B cell (primary cell): Measurements from ENCODE around the gene PGAP6. TPM values are rescaled to one million over a fixed set of nuclear protein-coding genes. Genes with fewer than 3 reads are reported as not detected.
"Not testable (repeated sequence)": the region's sequence is repeated elsewhere in the genome, so short reads cannot be mapped to it uniquely, and the experiment has no call there.

Source experiments
- ATAC-seq: fragments of 200-7000 bp; cut with Tn5 transposase; one replicate; pipeline ENCODE4 v1.10.0; 2021; ENCODE audit warnings: low read depth, mild to moderate bottlenecking, moderate number of reproducible peaks, moderate library complexity
- CTCF ChIA-PET: fragments of 350-600 bp; sonication (Branson Sonifier 250); formaldehyde crosslinking; loops from one replicate; lab custom pipeline; 2021; ENCODE audit warnings: antibody characterized with exemption, inconsistent platforms; lab: Charles Lee
- POLR2A ChIA-PET: fragments of 350-600 bp; sonication (Branson Sonifier 250); formaldehyde crosslinking; loops from one replicate; lab custom pipeline; 2021; ENCODE audit warnings: antibody characterized with exemption; lab: Charles Lee
- DNase-seq: peaks from one replicate; pipeline ENCODE4 v3.0.0; 2013
- H2AFZ ChIP-seq: 2 replicates; pipeline ENCODE4 v1.6.1; 2012; ENCODE audit warnings: mild to moderate bottlenecking, low read depth, low read length; ENCODE audit not compliant: insufficient read depth, poor library complexity, severe bottlenecking
- H3K27ac ChIP-seq, 2 donors: 1 replicate in 1 of 2; 2 replicates in 1 of 2; pipeline ENCODE4 v1.5.1; 2012 to 2013; ENCODE audit warnings: low read length in 2 of 2, mild to moderate bottlenecking in 2 of 2, moderate library complexity in 1 of 2
- H3K27me3 ChIP-seq, 4 experiments: fragments of 200-600 bp in 1 of 4; sonication (generic) in 1 of 4; replicated peaks in 1 of 4; 1 replicate in 2 of 4; 2 replicates in 2 of 4; pipeline versions ENCODE4 v1.6.1 to v1.7.0; 2013 to 2016; ENCODE audit warnings: low read length in 3 of 4, mild to moderate bottlenecking in 2 of 4, mixed read lengths in 1 of 4, moderate library complexity in 1 of 4; ENCODE audit not compliant: insufficient read depth in 4 of 4, control insufficient read depth in 3 of 4; ENCODE audit errors: control extremely low read depth in 1 of 4
- H3K36me3 ChIP-seq, 2 experiments: replicated peaks in 1 of 2; 1 replicate in 1 of 2; 2 replicates in 1 of 2; pipeline versions ENCODE4 v1.6.1 to v1.7.1; 2013; ENCODE audit warnings: low read length in 1 of 2; ENCODE audit not compliant: insufficient read depth in 2 of 2, control insufficient read depth in 1 of 2; ENCODE audit errors: control extremely low read depth in 1 of 2, extremely low read depth in 1 of 2
- H3K4me1 ChIP-seq, 2 donors: fragments of 200-600 bp in 1 of 2; sonication (generic) in 1 of 2; 1 replicate in 1 of 2; 2 replicates in 1 of 2; pipeline versions ENCODE4 v1.5.1 to v1.6.1; 2013 to 2017; ENCODE audit warnings: low read length in 2 of 2; ENCODE audit not compliant: control insufficient read depth in 2 of 2, insufficient read depth in 2 of 2
- H3K4me2 ChIP-seq: replicated peaks from 2 replicates; pipeline ENCODE3; 2012; ENCODE audit warnings: mild to moderate bottlenecking, low read depth, low read length; ENCODE audit not compliant: poor library complexity, severe bottlenecking
- H3K4me3 ChIP-seq, 5 experiments: fragments of 200-600 bp in 1 of 5; sonication (generic) in 1 of 5; 1 replicate in 3 of 5; 2 replicates in 2 of 5; pipeline versions ENCODE4 v1.5.1 to v1.7.0; 2011 to 2016; ENCODE audit warnings: low read length in 4 of 5, mild to moderate bottlenecking in 4 of 5, low read depth in 2 of 5, control low read depth in 1 of 5, moderate library complexity in 1 of 5; ENCODE audit not compliant: insufficient read depth in 1 of 5; ENCODE audit errors: control extremely low read depth in 1 of 5, extremely low read depth in 1 of 5
- H3K79me2 ChIP-seq: fragments of 200-600 bp; sonication (generic); one replicate; pipeline ENCODE4 v1.6.0; 2016; ENCODE audit warnings: low read length; ENCODE audit not compliant: control insufficient read depth, insufficient read depth
- H3K9ac ChIP-seq: fragments of 200-600 bp; sonication (generic); 2 replicates; pipeline ENCODE4 v1.6.1; 2017; ENCODE audit warnings: mild to moderate bottlenecking, low read length, moderate library complexity
- H3K9me3 ChIP-seq, 3 donors: one replicate each; pipeline versions ENCODE4 v1.6.1 to v1.7.1; 2013; ENCODE audit warnings: low read length in 2 of 3; ENCODE audit not compliant: control insufficient read depth in 2 of 3, insufficient read depth in 1 of 3; ENCODE audit errors: control extremely low read depth in 1 of 3
- H4K20me1 ChIP-seq: 2 replicates; pipeline ENCODE4 v1.6.0; 2012; ENCODE audit warnings: mild to moderate bottlenecking, low read length; ENCODE audit not compliant: insufficient read depth, control insufficient read depth, poor library complexity, severe bottlenecking
- H3K27ac Mint-ChIP-seq: one replicate; pipeline ENCODE4 v1.8.0; 2021; ENCODE audit warnings: mixed read lengths
- H3K27me3 Mint-ChIP-seq: one replicate; pipeline ENCODE4 v1.8.0; 2021; ENCODE audit warnings: mixed read lengths
- H3K4me1 Mint-ChIP-seq: one replicate; pipeline ENCODE4 v1.8.0; 2021; ENCODE audit warnings: mixed read lengths
- H3K4me3 Mint-ChIP-seq: one replicate; pipeline ENCODE4 v1.8.0; 2021; ENCODE audit warnings: mixed read lengths
- H3K9me3 Mint-ChIP-seq: one replicate; pipeline ENCODE4 v1.8.0; 2022; ENCODE audit warnings: mixed read lengths; ENCODE audit not compliant: insufficient read depth
- WGBS: methylation state at CpG from one replicate; pipeline ENCODE4 v1.1.5; 2013; ENCODE audit warnings: missing lambda C conversion rate; ENCODE audit not compliant: insufficient coverage; 5-methylcytosine and 5-hydroxymethylcytosine counted together
- intact Hi-C: fragments of 100-400 bp; cut with micrococcal nuclease; formaldehyde crosslinking; loops from one replicate; pipeline ENCODE4 v1.10.0; 2022
- polyA plus RNA-seq: library from polyadenylated mRNA; depleted of rRNA; stranded (reverse); fragments of >200 nt; gene quantifications from 2 replicates; pipeline ENCODE4 v1.2.3, GENCODE V29; 2012
- total RNA-seq, 2 donors: library from RNA; stranded (reverse); fragments of 120-200 nt in 1 of 2; gene quantifications; 1 replicate in 1 of 2; 2 replicates in 1 of 2; pipeline versions ENCODE4 v1.2.3 to v1.2.4, GENCODE V29; 2013 to 2022

PGAP6 gene
- total and polyA plus RNA-seq, 2 donors (not counting 1 experiment from before 2014, with no cell fraction given) = 47.4 to 158 TPM

GRCh38 chr16:422179-422578 lies 40.4 kb upstream of the PGAP6 start:
- WGBS = 97% methylated on average over 7 of the region's 13 CpGs
- H3K27ac Mint-ChIP-seq, H3K79me2 ChIP-seq, H3K4me2 ChIP-seq, H3K27ac ChIP-seq, H3K4me3 Mint-ChIP-seq, H2AFZ ChIP-seq, DNase-seq, H3K27me3 Mint-ChIP-seq, H3K9me3 Mint-ChIP-seq, H3K9ac ChIP-seq, intact Hi-C loops, H3K36me3 ChIP-seq, H3K9me3 ChIP-seq, H3K4me3 ChIP-seq, H4K20me1 ChIP-seq, ATAC-seq: not testable (repeated sequence)
- POLR2A ChIA-PET = interaction anchor here (0.7 kb wide), 3 partner anchors 13 to 42 kb away, joined by 4 to 6 read pairs (median 4); no protein-coding TSS in a partner anchor
- H3K4me1 Mint-ChIP-seq = peaks cover 13% of the 10 kb centered on the region
- Histone ChIP-seq H3K4me1 (peaks cover 14 to 19% of the 10 kb centered on the region in 2 donors), H3K27me3 (peaks cover 0 to 14% (median 2%) of the 10 kb centered on the region in 4 experiments)
- CTCF ChIA-PET = interaction anchor here (0.6 to 1.1 kb wide), 3 partner anchors 11 to 290 kb away, joined by 3 read pairs; no protein-coding TSS in a partner anchor

- H3K4me3 ChIP-seq, H3K27me3 ChIP-seq, H3K27ac Mint-ChIP-seq, H3K4me3 Mint-ChIP-seq, H3K27me3 Mint-ChIP-seq, DNase-seq, H3K36me3 ChIP-seq, H3K9me3 ChIP-seq, intact Hi-C loops, H3K4me1 Mint-ChIP-seq, H3K4me2 ChIP-seq, H3K9ac ChIP-seq, H3K9me3 Mint-ChIP-seq, H4K20me1 ChIP-seq, H3K4me1 ChIP-seq, H2AFZ ChIP-seq, H3K27ac ChIP-seq, ATAC-seq, H3K79me2 ChIP-seq: not testable (repeated sequence)
- ChIA-PET POLR2A (interaction anchor here (0.6 kb wide), 1 partner anchor 132 kb away, joined by 3 read pairs; the partner anchor contains the start of gene PDIA2), CTCF (interaction anchor here (0.6 kb wide), 1 partner anchor 290 kb away, joined by 4 read pairs; no protein-coding TSS in a partner anchor)
- 100% methylated on average over 1 of the region's 3 CpGs for WGBS
Observed at GRCh38 chr16:415170-415498, 33.4 kb upstream of the PGAP6 start.
